Upper lobe of left lung (tissue), 4 donors: Measurements from ENCODE around the gene MAMLD1.

Experiments used
- POLR2A ChIP-seq, 4 donors: fragments of 450-650 bp; IDR thresholded peaks; one replicate each; pipeline ENCODE4 v1.5.1; 2016 to 2017; ENCODE audit warnings: antibody characterized with exemption in 4 of 4, mild to moderate bottlenecking in 2 of 4
- TF ChIP-seq, protein P1 (sequence below), 6 experiments: fragments of 450-650 bp in 4 of 6; fragments of 200-600 bp in 2 of 6; sonication (generic) in 2 of 6; IDR thresholded peaks; one replicate each; pipeline ENCODE4 v1.5.1; 2016 to 2019; ENCODE audit warnings: antibody characterized with exemption in 6 of 6

DNA sequence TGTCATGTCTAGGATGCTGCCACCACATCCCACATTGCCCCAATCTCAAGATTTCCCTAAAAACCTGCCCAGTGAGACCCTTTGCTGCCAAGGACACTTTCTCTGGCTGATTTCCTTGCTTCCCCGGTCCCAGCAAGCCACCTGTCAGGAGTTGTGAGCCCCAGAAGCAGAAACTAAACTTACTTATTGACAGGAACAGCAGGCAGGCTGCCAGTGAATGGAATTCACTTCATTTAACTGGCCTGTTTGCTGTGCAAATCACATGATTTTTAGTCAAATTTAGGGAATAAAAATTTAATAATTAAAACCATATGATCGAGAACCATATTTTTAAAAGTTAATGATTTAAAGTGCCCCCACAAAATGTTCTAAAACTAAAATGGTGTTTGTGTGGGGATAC is 48.5 kb downstream of the MAMLD1 start:
- TF ChIP-seq, protein P1, sequence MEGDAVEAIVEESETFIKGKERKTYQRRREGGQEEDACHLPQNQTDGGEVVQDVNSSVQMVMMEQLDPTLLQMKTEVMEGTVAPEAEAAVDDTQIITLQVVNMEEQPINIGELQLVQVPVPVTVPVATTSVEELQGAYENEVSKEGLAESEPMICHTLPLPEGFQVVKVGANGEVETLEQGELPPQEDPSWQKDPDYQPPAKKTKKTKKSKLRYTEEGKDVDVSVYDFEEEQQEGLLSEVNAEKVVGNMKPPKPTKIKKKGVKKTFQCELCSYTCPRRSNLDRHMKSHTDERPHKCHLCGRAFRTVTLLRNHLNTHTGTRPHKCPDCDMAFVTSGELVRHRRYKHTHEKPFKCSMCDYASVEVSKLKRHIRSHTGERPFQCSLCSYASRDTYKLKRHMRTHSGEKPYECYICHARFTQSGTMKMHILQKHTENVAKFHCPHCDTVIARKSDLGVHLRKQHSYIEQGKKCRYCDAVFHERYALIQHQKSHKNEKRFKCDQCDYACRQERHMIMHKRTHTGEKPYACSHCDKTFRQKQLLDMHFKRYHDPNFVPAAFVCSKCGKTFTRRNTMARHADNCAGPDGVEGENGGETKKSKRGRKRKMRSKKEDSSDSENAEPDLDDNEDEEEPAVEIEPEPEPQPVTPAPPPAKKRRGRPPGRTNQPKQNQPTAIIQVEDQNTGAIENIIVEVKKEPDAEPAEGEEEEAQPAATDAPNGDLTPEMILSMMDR (IDR thresholded peaks at IDR 0.05) = no peak
- TF ChIP-seq POLR2A (IDR thresholded peaks at IDR 0.05) = no peak
